ENCODE results near the gene ZC3H7A.

ZC3H7A gene

GRCh38 chr16:11784038-11784369 is 13.1 kb downstream of the ZC3H7A start:
- intact Hi-C loops (cut with DNase I; ENCODE audit: low total_unique reads) = loop anchor here (5.0 kb wide), 1 partner anchor 527 kb away; the partner anchor contains the start of gene SOCS1
- peaks cover 0 to 88% (median 44%) of the 10 kb centered on the region in 4 donors for H3K4me1 ChIP-seq
- H3K9me3 ChIP-seq = no peaks in the 10 kb centered on the region
- H3K36me3 ChIP-seq = peaks cover under 1 to 6% (median under 1%) of the 10 kb centered on the region in 3 donors
- peak overlapping the region; percentile 77 to 90 for H3K27ac ChIP-seq
- TF ChIP-seq CTCF (IDR thresholded peaks at IDR 0.05) = no peak
- H3K27me3 ChIP-seq = no peaks in the 10 kb centered on the region
- H3K4me3 ChIP-seq = peak overlapping the region in 1 of 2 donors; percentile 38
- no peak for DNase-seq

- Histone ChIP-seq H3K4me1 (peaks cover 0 to 84% (median 44%) of the 10 kb centered on the region in 4 donors), H3K9me3 (no peaks in the 10 kb centered on the region), H3K27ac (peak overlapping the region; percentile 77 to 90), H3K4me3 (peak overlapping the region; percentile 15 to 38), H3K27me3 (no peaks in the 10 kb centered on the region), H3K36me3 (peaks cover 6 to 11% (median 6%) of the 10 kb centered on the region in 3 donors)
- TF ChIP-seq CTCF (IDR thresholded peaks at IDR 0.05) = no peak
- no peak for DNase-seq
- intact Hi-C loops (cut with DNase I; ENCODE audit: low total_unique reads) = loop anchor here (5.0 kb wide), 1 partner anchor 526 kb away; the partner anchor contains the start of gene SOCS1
Measured at GRCh38 chr16:11783319-11784037, 13.6 kb downstream of the ZC3H7A start.

GRCh38 chr16:11781773-11782172 is 15.3 kb downstream of the ZC3H7A start:
- H3K36me3 ChIP-seq = peaks cover 22 to 25% (median 23%) of the 10 kb centered on the region in 3 donors
- no peak for TF ChIP-seq CTCF (IDR thresholded peaks at IDR 0.05)
- peak overlapping the region; percentile 77 to 90 for H3K27ac ChIP-seq
- no peak for DNase-seq
- H3K4me1 ChIP-seq = peaks cover 0 to 68% (median 36%) of the 10 kb centered on the region in 4 donors
- H3K27me3 ChIP-seq = no peaks in the 10 kb centered on the region
- H3K9me3 ChIP-seq = no peaks in the 10 kb centered on the region
- no peak overlapping the region for H3K4me3 ChIP-seq
- intact Hi-C loops (cut with DNase I; ENCODE audit: low total_unique reads) = loop anchor here (5.0 kb wide), 1 partner anchor 524 kb away; the partner anchor contains the start of gene SOCS1

- DNase-seq = no peak
- Histone ChIP-seq H3K9me3 (no peaks in the 10 kb centered on the region), H3K4me1 (peaks cover 0 to 61% (median 36%) of the 10 kb centered on the region in 4 donors), H3K4me3 (no peak overlapping the region), H3K36me3 (peaks cover 28 to 31% (median 30%) of the 10 kb centered on the region in 3 donors), H3K27ac (peak overlapping the region; percentile 77 to 90), H3K27me3 (no peaks in the 10 kb centered on the region)
- no peak for TF ChIP-seq CTCF (IDR thresholded peaks at IDR 0.05)
- intact Hi-C loops (cut with DNase I; ENCODE audit: low total_unique reads) = loop anchor here (5.0 kb wide), 1 partner anchor 524 kb away; the partner anchor contains the start of gene SOCS1
Measured at GRCh38 chr16:11780991-11781680, 15.9 kb downstream of the ZC3H7A start.

- Histone ChIP-seq H3K4me3 (no peak overlapping the region), H3K9me3 (no peaks in the 10 kb centered on the region), H3K27me3 (no peaks in the 10 kb centered on the region), H3K36me3 (peaks cover 49 to 51% (median 50%) of the 10 kb centered on the region in 3 donors), H3K4me1 (peaks cover 0 to 41% (median 28%) of the 10 kb centered on the region in 4 donors), H3K27ac (no peak overlapping the region)
- intact Hi-C loops (cut with DNase I; ENCODE audit: low total_unique reads) = no loop called here
- TF ChIP-seq CTCF (IDR thresholded peaks at IDR 0.05) = no peak
- DNase-seq = no peak
Measured at GRCh38 chr16:11779074-11779473, 18.0 kb downstream of the ZC3H7A start.

All from tibial artery (tissue), 4 donors.